Natural killer cell (primary cell): Measurements from ENCODE around the gene PAQR5. TPM values are rescaled to one million over a fixed set of nuclear protein-coding genes. Genes with fewer than 3 reads are reported as not detected.

Source experiments
- ATAC-seq, 3 donors: fragments of 150-1000 bp in 2 of 3; fragments of 200-7000 bp in 1 of 3; cut with Tn5 transposase; 1 replicate in 1 of 3; 2 replicates in 2 of 3; pipeline ENCODE4 v1.10.0; 2021; ENCODE audit warnings: mild to moderate bottlenecking in 2 of 3, moderate library complexity in 2 of 3
- DNase-seq, 2 donors: peaks; one replicate each; pipeline versions ENCODE4 v3.0.0 to v3.0.0-alpha.2; 2013 to 2021; ENCODE audit warnings: mixed read lengths in 1 of 2
- H3K27ac ChIP-seq: one replicate; pipeline ENCODE4 v1.5.1; 2013; ENCODE audit warnings: mild to moderate bottlenecking, low read length
- H3K27me3 ChIP-seq: one replicate; pipeline ENCODE4 v1.6.1; 2013; ENCODE audit warnings: low read length; ENCODE audit not compliant: control insufficient read depth, insufficient read depth
- H3K36me3 ChIP-seq: one replicate; pipeline ENCODE4 v1.6.1; 2013; ENCODE audit warnings: low read length; ENCODE audit not compliant: control insufficient read depth, insufficient read depth
- H3K4me1 ChIP-seq: one replicate; pipeline ENCODE4 v1.6.1; 2013; ENCODE audit warnings: low read length; ENCODE audit not compliant: control insufficient read depth, insufficient read depth
- H3K4me3 ChIP-seq: one replicate; pipeline ENCODE4 v1.5.1; 2013; ENCODE audit warnings: low read length
- H3K9me3 ChIP-seq: one replicate; pipeline ENCODE4 v1.6.1; 2013; ENCODE audit warnings: low read length; ENCODE audit not compliant: control insufficient read depth, insufficient read depth
- H3K27ac Mint-ChIP-seq, 2 donors: one replicate each; pipeline ENCODE4 v1.8.0; 2022; ENCODE audit warnings: mild to moderate bottlenecking in 2 of 2, mixed read lengths in 2 of 2, moderate library complexity in 1 of 2
- H3K27me3 Mint-ChIP-seq, 2 donors: one replicate each; pipeline ENCODE4 v1.8.0; 2022; ENCODE audit warnings: low read depth in 2 of 2, mixed read lengths in 2 of 2
- H3K36me3 Mint-ChIP-seq: one replicate; pipeline ENCODE4 v1.8.0; 2022; ENCODE audit warnings: mixed read lengths
- H3K4me1 Mint-ChIP-seq, 2 donors: one replicate each; pipeline ENCODE4 v1.8.0; 2022; ENCODE audit warnings: mixed read lengths in 2 of 2
- H3K4me3 Mint-ChIP-seq: one replicate; pipeline ENCODE4 v1.8.0; 2022; ENCODE audit warnings: mild to moderate bottlenecking, moderate library complexity, mixed read lengths
- H3K9me3 Mint-ChIP-seq, 2 donors: one replicate each; pipeline ENCODE4 v1.8.0; 2022; ENCODE audit warnings: mixed read lengths in 2 of 2
- CTCF ChIP-seq: fragments of 200-600 bp; IDR thresholded peaks from one replicate; pipeline ENCODE4 v1.8.0; 2022; ENCODE audit warnings: antibody characterized with exemption
- WGBS: methylation state at CpG from one replicate; pipeline ENCODE4 v1.1.7; 2013; ENCODE audit warnings: missing lambda C conversion rate; ENCODE audit not compliant: insufficient coverage; 5-methylcytosine and 5-hydroxymethylcytosine counted together
- intact Hi-C: fragments of 100-400 bp; cut with micrococcal nuclease; formaldehyde crosslinking; loops from one replicate; pipeline ENCODE4 v1.14.2; 2022
- total RNA-seq, 4 donors: library from RNA; stranded (reverse); fragments of 120-200 nt in 1 of 4; gene quantifications; one replicate each; pipeline versions ENCODE4 v1.2.3 to v1.2.4, GENCODE V29; 2013 to 2022

PAQR5 gene
- total RNA-seq, 3 donors from 2014 or later (not counting 1 experiment from before 2014, with no cell fraction given) = 0.40 to 1.1 (median 0.59) TPM

- H3K4me3 Mint-ChIP-seq = no peak overlapping the region
- ATAC-seq (no peak), DNase-seq (no peak)
- no peaks in the 10 kb centered on the region for H3K4me1 ChIP-seq
- H3K27ac ChIP-seq = no peak overlapping the region
- H3K27me3 ChIP-seq = no peaks in the 10 kb centered on the region
- no peak for TF ChIP-seq CTCF
- intact Hi-C loops = no loop called here
- H3K27me3 Mint-ChIP-seq = peaks cover under 1 to 3% of the 10 kb centered on the region in 2 donors
- no peaks in the 10 kb centered on the region for H3K9me3 Mint-ChIP-seq
- H3K27ac Mint-ChIP-seq = no peak overlapping the region
- H3K4me1 Mint-ChIP-seq = no peaks in the 10 kb centered on the region
- no peaks in the 10 kb centered on the region for H3K9me3 ChIP-seq
- 0% methylated on average over 1 of the region's 1 CpG for WGBS
- H3K4me3 ChIP-seq = no peak overlapping the region
- H3K36me3 Mint-ChIP-seq = no peaks in the 10 kb centered on the region
- H3K36me3 ChIP-seq = no peaks in the 10 kb centered on the region
Measured at GRCh38 chr15:69360642-69361041, 61.9 kb downstream of the PAQR5 start.

GRCh38 chr15:69367236-69367635 is 68.5 kb downstream of the PAQR5 start:
- TF ChIP-seq CTCF = no peak
- DNase-seq = no peak
- H3K27me3 Mint-ChIP-seq = peaks cover 5 to 13% of the 10 kb centered on the region in 2 donors
- no peak overlapping the region for H3K4me3 ChIP-seq
- no peaks in the 10 kb centered on the region for H3K9me3 ChIP-seq
- H3K27ac ChIP-seq = no peak overlapping the region
- ATAC-seq = no peak
- H3K4me3 Mint-ChIP-seq = no peak overlapping the region
- intact Hi-C loops = no loop called here
- H3K36me3 ChIP-seq = no peaks in the 10 kb centered on the region
- no peak overlapping the region for H3K27ac Mint-ChIP-seq
- no peaks in the 10 kb centered on the region for H3K4me1 ChIP-seq
- WGBS = 87% methylated on average over 2 of the region's 3 CpGs
- H3K4me1 Mint-ChIP-seq = no peaks in the 10 kb centered on the region
- no peaks in the 10 kb centered on the region for H3K9me3 Mint-ChIP-seq
- no peaks in the 10 kb centered on the region for H3K27me3 ChIP-seq
- no peaks in the 10 kb centered on the region for H3K36me3 Mint-ChIP-seq

GRCh38 chr15:69369631-69370030 is 70.9 kb downstream of the PAQR5 start:
- Mint-ChIP-seq H3K27me3 (peaks cover 8 to 30% of the 10 kb centered on the region in 2 donors), H3K4me1 (no peaks in the 10 kb centered on the region), H3K27ac (no peak overlapping the region), H3K36me3 (no peaks in the 10 kb centered on the region), H3K9me3 (no peaks in the 10 kb centered on the region), H3K4me3 (no peak overlapping the region)
- Histone ChIP-seq H3K4me1 (no peaks in the 10 kb centered on the region), H3K4me3 (no peak overlapping the region), H3K27me3 (no peaks in the 10 kb centered on the region), H3K27ac (no peak overlapping the region), H3K9me3 (no peaks in the 10 kb centered on the region), H3K36me3 (no peaks in the 10 kb centered on the region)
- no peak for TF ChIP-seq CTCF
- intact Hi-C loops = no loop called here
- ATAC-seq = no peak
- WGBS = 84% methylated on average over 2 of the region's 2 CpGs
- DNase-seq = no peak

GRCh38 chr15:69373406-69373805 is 74.7 kb downstream of the PAQR5 start:
- H3K27me3 ChIP-seq = no peaks in the 10 kb centered on the region
- Mint-ChIP-seq H3K27ac (no peak overlapping the region), H3K36me3 (no peaks in the 10 kb centered on the region), H3K9me3 (no peaks in the 10 kb centered on the region), H3K4me1 (no peaks in the 10 kb centered on the region), H3K27me3 (peaks cover 6 to 39% of the 10 kb centered on the region in 2 donors), H3K4me3 (no peak overlapping the region)
- H3K36me3 ChIP-seq = no peaks in the 10 kb centered on the region
- no peak for TF ChIP-seq CTCF
- DNase-seq (no peak), ATAC-seq (no peak)
- 88% methylated on average over 6 of the region's 6 CpGs for WGBS
- no peak overlapping the region for H3K4me3 ChIP-seq
- H3K27ac ChIP-seq = no peak overlapping the region
- H3K4me1 ChIP-seq = no peaks in the 10 kb centered on the region
- no peaks in the 10 kb centered on the region for H3K9me3 ChIP-seq
- intact Hi-C loops = no loop called here
